Left forelimb (tissue), 1 donor: ENCODE measurements around the gene VPS54.
A peak's percentile ranks its signal among the peaks of the same experiment; 100 is the strongest.

ENCODE experiments used
- DNase-seq: peaks from one replicate; pipeline ENCODE4 v3.0.0-alpha.2; 2018; ENCODE audit warnings: low spot score

VPS54 gene

GRCh38 chr2:64019083-64019974 lies at the start of gene VPS54:
VPS54 (minus strand) TSS chr2:64019428; CDS start chr2:63983999, 35,429 bp downstream.
- DNase-seq = peak; percentile 87

GRCh38 chr2:64067326-64067725 lies 48.1 kb upstream of the VPS54 start:
- no peak for DNase-seq

- DNase-seq = no peak
Observed at GRCh38 chr2:64065516-64065915, 46.3 kb upstream of the VPS54 start.

- no peak for DNase-seq
Observed at GRCh38 chr2:64063924-64064331, 44.7 kb upstream of the VPS54 start.

GRCh38 chr2:64063454-64063853 lies 44.2 kb upstream of the VPS54 start:
- no peak for DNase-seq

GRCh38 chr2:64062840-64063239 lies 43.6 kb upstream of the VPS54 start:
- no peak for DNase-seq

GRCh38 chr2:64059270-64059669 lies 40.0 kb upstream of the VPS54 start:
- DNase-seq = no peak

GRCh38 chr2:64056021-64056420 lies 36.8 kb upstream of the VPS54 start:
- DNase-seq = no peak

- no peak for DNase-seq
Observed at GRCh38 chr2:64054161-64054915, 35.1 kb upstream of the VPS54 start.

- DNase-seq = no peak
Observed at GRCh38 chr2:64052463-64053241, 33.4 kb upstream of the VPS54 start.

GRCh38 chr2:64049633-64050220 lies 30.5 kb upstream of the VPS54 start:
- DNase-seq = peak; percentile 71

GRCh38 chr2:64045938-64046337 lies 26.7 kb upstream of the VPS54 start:
- no peak for DNase-seq

- DNase-seq = no peak
Observed at GRCh38 chr2:64040161-64040560, 20.9 kb upstream of the VPS54 start.

- no peak for DNase-seq
Observed at GRCh38 chr2:64036034-64036705, 16.9 kb upstream of the VPS54 start.

- DNase-seq = no peak
Observed at GRCh38 chr2:64035072-64035942, 16.1 kb upstream of the VPS54 start.

- DNase-seq = no peak
Observed at GRCh38 chr2:64029116-64029665, 10.0 kb upstream of the VPS54 start.

- no peak for DNase-seq
Observed at GRCh38 chr2:64025741-64026140, 6.5 kb upstream of the VPS54 start.

- no peak for DNase-seq
Observed at GRCh38 chr2:64024259-64024949, 5.2 kb upstream of the VPS54 start.

GRCh38 chr2:64023485-64024258 lies 4.4 kb upstream of the VPS54 start:
- DNase-seq = no peak
